Psoas muscle (tissue), 8 donors: ENCODE measurements around the gene ACSBG1. TPM values are rescaled to one million over a fixed set of nuclear protein-coding genes. Genes with fewer than 3 reads are reported as not detected.

Experiments
- ATAC-seq, 4 donors: fragments of 200-7000 bp; cut with Tn5 transposase; one replicate each; pipeline ENCODE4 v1.9.1; 2020; ENCODE audit warnings: moderate library complexity in 3 of 4, mild to moderate bottlenecking in 2 of 4
- DNase-seq, 2 donors: peaks; one replicate each; pipeline ENCODE4 v3.0.0-alpha.2; 2020
- H3K27ac ChIP-seq: fragments of 200-600 bp; one replicate; pipeline ENCODE4 v1.8.0; 2022
- H3K27me3 ChIP-seq, 3 donors: fragments of 200-600 bp in 1 of 3; one replicate each; pipeline versions ENCODE4 v1.6.1 to v1.8.0; 2013 to 2022; ENCODE audit warnings: low read length in 2 of 3, mild to moderate bottlenecking in 2 of 3, moderate library complexity in 1 of 3; ENCODE audit not compliant: insufficient read depth in 3 of 3
- H3K36me3 ChIP-seq, 2 donors: fragments of 200-600 bp in 1 of 2; one replicate each; pipeline versions ENCODE4 v1.6.1 to v1.8.0; 2013 to 2022; ENCODE audit warnings: low read depth in 1 of 2, mild to moderate bottlenecking in 1 of 2, moderate library complexity in 1 of 2; ENCODE audit not compliant: insufficient read depth in 1 of 2
- H3K4me1 ChIP-seq: fragments of 200-600 bp; one replicate; pipeline ENCODE4 v1.8.0; 2022
- H3K4me3 ChIP-seq: fragments of 200-600 bp; one replicate; pipeline ENCODE4 v1.8.0; 2022; ENCODE audit warnings: mild to moderate bottlenecking
- H3K9me3 ChIP-seq: fragments of 200-600 bp; one replicate; pipeline ENCODE4 v1.8.0; 2022
- CTCF ChIP-seq: fragments of 200-600 bp; IDR thresholded peaks from one replicate; pipeline ENCODE4 v1.8.0; 2022; ENCODE audit warnings: antibody characterized with exemption
- WGBS, 3 donors: extraction: QIAGEN DNeasy Blood & Tissue Kit; methylation state at CpG; one replicate each; pipeline versions ENCODE4 v1.1.6 to v1.1.7; 2013; 5-methylcytosine and 5-hydroxymethylcytosine counted together
- intact Hi-C, 2 donors: fragments of 100-400 bp; cut with DNase I; formaldehyde crosslinking; loops; one replicate each; pipeline versions ENCODE4 v1.11.0 to v1.14.2; 2022
- polyA plus RNA-seq, 3 donors: library from polyadenylated mRNA; stranded (reverse); fragments of 200-250 nt; gene quantifications; one replicate each; pipeline ENCODE4 v1.2.3, GENCODE V29; 2013
- total RNA-seq, 4 donors: library from RNA; stranded (reverse); fragmentation: NEBNext Ultra II Directional in 2 of 4; extraction: Animal tissue kit (Norgen Biotek cat#: 25700) in 2 of 4; gene quantifications; one replicate each; pipeline versions ENCODE4 v1.2.1 to v1.2.4, GENCODE V29; 2021 to 2023
- donor health status: healthy with polysubstance abuse.
- donor health status: DM: no; HTN: no; CAD: no; lungs with moderate emphysema.
- donor health status: Bipolar disorder and iron deficiency.
- donor health status: healthy.
- donor health status: DM: yes; HTN: yes; CAD: no.
- donor health status: DM: no; HTN: no; CAD: no.
- donor health status: DM: no; HTN: no; CAD: no.
- donor health status: DM: yes; HTN: yes; CAD: no.

Gene ACSBG1
- total and polyA plus RNA-seq, 7 donors = 0.12 to 0.64 (median 0.51) TPM; not detected in 3

DNA sequence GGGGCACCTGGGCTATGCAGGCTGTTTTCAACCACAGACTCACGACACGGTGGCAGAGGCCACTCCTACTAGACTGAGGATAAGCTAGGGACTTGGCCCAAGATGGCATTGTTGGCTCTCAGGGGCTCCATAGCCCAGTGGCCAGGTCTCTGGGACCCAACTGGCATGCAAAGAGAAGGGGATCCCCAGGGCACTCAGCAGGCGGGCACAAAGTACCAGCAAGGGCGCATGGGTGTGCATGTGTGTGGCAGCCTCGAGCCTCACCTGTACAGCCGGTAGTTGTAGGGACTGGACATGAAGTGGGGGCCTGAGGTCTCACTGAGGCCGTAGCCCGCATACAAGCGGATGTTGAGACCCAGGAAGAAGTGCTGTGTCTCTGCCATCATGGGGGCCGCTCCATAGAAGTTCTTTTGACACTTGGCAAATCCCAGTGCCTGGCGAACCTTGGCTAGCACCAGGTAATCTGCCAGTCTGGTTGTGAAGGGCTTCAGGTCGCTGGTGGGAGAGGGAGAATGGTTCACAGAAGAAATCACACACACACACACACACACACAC is 55.0 kb downstream of the ACSBG1 start:
- intact Hi-C loops = loop anchor here in 1 of 2 donors (5.0 kb wide), 1 partner anchor 63 kb away; no protein-coding TSS in a partner anchor
- DNase-seq = peak in 1 of 2 donors; percentile 46
- Histone ChIP-seq H3K27me3 (no peaks in the 10 kb centered on the region), H3K9me3 (no peaks in the 10 kb centered on the region), H3K4me3 (no peak overlapping the region), H3K36me3 (no peaks in the 10 kb centered on the region), H3K27ac (no peak overlapping the region), H3K4me1 (no peaks in the 10 kb centered on the region)
- whole genome bisulfite sequencing, 3 donors = 90 to 91% (median 90%) methylated on average over 12 of the region's 12 CpGs
- no peak for TF ChIP-seq CTCF
- ATAC-seq = no peak

DNA sequence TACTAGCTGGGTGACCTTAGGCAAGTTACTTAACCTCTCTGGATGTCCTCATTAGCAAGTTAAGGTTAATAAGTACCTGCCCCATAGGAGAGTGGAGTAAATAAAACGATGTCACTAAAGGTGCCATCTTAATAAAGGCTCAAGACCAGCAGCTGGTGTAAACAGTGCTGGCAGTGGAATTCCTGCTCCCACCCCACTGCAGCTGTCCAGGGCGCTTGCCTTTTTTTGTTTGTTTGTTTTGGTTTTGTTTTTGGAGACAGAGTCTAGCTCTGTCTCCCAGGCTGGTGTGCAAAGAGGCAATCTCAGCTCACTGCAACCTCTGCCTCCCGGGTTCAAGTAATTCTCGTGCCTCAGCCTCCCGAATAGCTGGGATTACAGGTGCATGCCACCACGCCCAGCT is 56.3 kb downstream of the ACSBG1 start:
- H3K9me3 ChIP-seq = no peaks in the 10 kb centered on the region
- WGBS, 3 donors = 54 to 67% (median 58%) methylated on average over 6 of the region's 6 CpGs
- no peak overlapping the region for H3K27ac ChIP-seq
- H3K27me3 ChIP-seq = no peaks in the 10 kb centered on the region
- intact Hi-C loops = loop anchor here in 1 of 2 donors (5.0 kb wide), 1 partner anchor 64 kb away; no protein-coding TSS in a partner anchor
- no peak for TF ChIP-seq CTCF
- no peaks in the 10 kb centered on the region for H3K4me1 ChIP-seq
- peaks cover 0 to 7% of the 10 kb centered on the region in 2 donors for H3K36me3 ChIP-seq
- ATAC-seq = no peak
- no peak overlapping the region for H3K4me3 ChIP-seq
- DNase-seq = no peak

- no peak overlapping the region for H3K27ac ChIP-seq
- H3K4me3 ChIP-seq = no peak overlapping the region
- intact Hi-C loops = loop anchor here (1.0 to 5.0 kb wide), 2 partner anchors 64 to 65 kb away; no protein-coding TSS in a partner anchor
- peak; percentile 55 to 83 (median 64) for ATAC-seq
- no peaks in the 10 kb centered on the region for H3K9me3 ChIP-seq
- peaks cover 0 to 10% of the 10 kb centered on the region in 2 donors for H3K36me3 ChIP-seq
- 14 to 24% (median 16%) methylated on average over 12 of the region's 12 CpGs for WGBS, 3 donors
- no peaks in the 10 kb centered on the region for H3K4me1 ChIP-seq
- TF ChIP-seq CTCF = peak; percentile 64
- peak in 1 of 2 donors; percentile 68 for DNase-seq
- H3K27me3 ChIP-seq = no peaks in the 10 kb centered on the region
These were observed 56.9 kb downstream of the ACSBG1 start for GRCh38 chr15:78177447-78177873.

DNA sequence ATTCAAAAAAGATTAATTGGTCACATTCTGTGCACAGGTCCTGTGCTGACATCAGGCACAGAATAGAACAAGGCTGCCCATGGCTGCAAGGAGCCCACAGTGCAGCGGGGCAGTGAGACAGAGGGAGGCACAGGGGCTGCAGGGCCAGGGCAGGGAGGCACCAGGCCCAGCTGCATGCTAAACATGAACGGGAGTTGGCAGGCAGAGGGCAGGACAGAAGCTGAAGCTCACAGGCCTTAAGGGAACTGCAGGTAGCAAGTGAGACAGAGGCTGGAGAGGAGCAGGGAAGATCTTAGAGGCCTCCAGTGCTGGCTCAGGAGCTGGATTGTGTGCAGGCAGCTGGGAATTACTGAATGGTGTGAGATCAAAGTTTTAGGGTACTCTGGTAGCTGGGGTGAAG is 59.0 kb downstream of the ACSBG1 start:
- no peak for DNase-seq
- H3K27ac ChIP-seq = no peak overlapping the region
- H3K4me3 ChIP-seq = no peak overlapping the region
- no peak for TF ChIP-seq CTCF
- ATAC-seq = no peak
- peaks cover 10% of the 10 kb centered on the region for H3K4me1 ChIP-seq
- H3K27me3 ChIP-seq = no peaks in the 10 kb centered on the region
- WGBS, 3 donors = 6 to 60% (median 29%) methylated on average over 2 of the region's 2 CpGs
- peaks cover 2 to 32% of the 10 kb centered on the region in 2 donors for H3K36me3 ChIP-seq
- intact Hi-C loops = loop anchor here in 1 of 2 donors (5.0 kb wide), 1 partner anchor 67 kb away; no protein-coding TSS in a partner anchor
- no peaks in the 10 kb centered on the region for H3K9me3 ChIP-seq
